NB4 (cell line): ENCODE results near the gene TLCD2.
A peak's percentile ranks its signal among the peaks of the same experiment; 100 is the strongest.

Experiments used
- DNase-seq: peaks from one replicate; pipeline ENCODE4 v3.0.0; 2010; ENCODE audit warnings: low read depth
- H3K4me3 ChIP-seq: one replicate; pipeline ENCODE4 v1.5.1; 2011; ENCODE audit warnings: mild to moderate bottlenecking, low read depth, low read length, moderate library complexity
- CTCF ChIP-seq: IDR thresholded peaks from one replicate; pipeline ENCODE4 v1.5.1; 2012; ENCODE audit warnings: low read depth, low read length
- MAX ChIP-seq: IDR thresholded peaks from 2 replicates; pipeline ENCODE4 v1.6.1; 2011; ENCODE audit warnings: low read depth, low read length
- MYC ChIP-seq: IDR thresholded peaks from 2 replicates; pipeline ENCODE4 v1.6.1; 2011; ENCODE audit warnings: low read depth, low read length
- POLR2A ChIP-seq: IDR thresholded peaks from 2 replicates; pipeline ENCODE4 v1.6.1; 2011; ENCODE audit warnings: mild to moderate bottlenecking; ENCODE audit not compliant: insufficient read length; ENCODE audit errors: extremely low read depth

The TLCD2 gene

GRCh38 chr17:1754430-1755112 is 44.4 kb upstream of the TLCD2 start:
- H3K4me3 ChIP-seq, result no peak overlapping the region
- no peak for DNase-seq
- TF ChIP-seq MYC (no peak), CTCF (no peak), POLR2A (no peak), MAX (no peak)

GRCh38 chr17:1753767-1754429 is 43.7 kb upstream of the TLCD2 start:
- no peak for TF ChIP-seq MAX
- no peak for TF ChIP-seq CTCF
- no peak for TF ChIP-seq MYC
- TF ChIP-seq POLR2A, result no peak
- DNase-seq, result no peak
- no peak overlapping the region for H3K4me3 ChIP-seq

GRCh38 chr17:1752425-1753262 is 42.5 kb upstream of the TLCD2 start:
- DNase-seq, result peak; percentile 45
- peak; percentile 37 for TF ChIP-seq MAX
- TF ChIP-seq MYC, result no peak
- no peak overlapping the region for H3K4me3 ChIP-seq

GRCh38 chr17:1750628-1751027 is 40.5 kb upstream of the TLCD2 start:
- no peak overlapping the region for H3K4me3 ChIP-seq
- TF ChIP-seq POLR2A (no peak), CTCF (no peak), MYC (no peak), MAX (no peak)
- DNase-seq, result no peak

- no peak for TF ChIP-seq POLR2A
- TF ChIP-seq CTCF, result no peak
- TF ChIP-seq MYC, result no peak
- TF ChIP-seq MAX, result no peak
- no peak for DNase-seq
- no peak overlapping the region for H3K4me3 ChIP-seq
These were observed 36.9 kb upstream of the TLCD2 start for GRCh38 chr17:1746975-1747543.
